SK-N-MC (cell line): ENCODE data around the gene TSHZ2.

Experiments
- EZH2 ChIP-seq: fragments of 200-600 bp; sonication (generic); IDR thresholded peaks from one replicate; pipeline ENCODE4 v1.6.1; 2017; ENCODE audit warnings: antibody characterized with exemption
- POLR2AphosphoS5 ChIP-seq: IDR thresholded peaks from 2 replicates; pipeline ENCODE4 v1.6.1; 2012; ENCODE audit warnings: mild to moderate bottlenecking, low read depth, low read length, borderline replicate concordance

- TF ChIP-seq POLR2AphosphoS5 (no peak), EZH2 (no peak)
These were observed 80.2 kb downstream of the TSHZ2 start for GRCh38 chr20:53052380-53052779.
